Islet precursor cell (in vitro differentiated cells): ENCODE data around the gene ZMYND15.

Source experiments
- DNase-seq: peaks from one replicate; pipeline ENCODE4 v3.0.0-alpha.2; 2018

The ZMYND15 gene

DNA sequence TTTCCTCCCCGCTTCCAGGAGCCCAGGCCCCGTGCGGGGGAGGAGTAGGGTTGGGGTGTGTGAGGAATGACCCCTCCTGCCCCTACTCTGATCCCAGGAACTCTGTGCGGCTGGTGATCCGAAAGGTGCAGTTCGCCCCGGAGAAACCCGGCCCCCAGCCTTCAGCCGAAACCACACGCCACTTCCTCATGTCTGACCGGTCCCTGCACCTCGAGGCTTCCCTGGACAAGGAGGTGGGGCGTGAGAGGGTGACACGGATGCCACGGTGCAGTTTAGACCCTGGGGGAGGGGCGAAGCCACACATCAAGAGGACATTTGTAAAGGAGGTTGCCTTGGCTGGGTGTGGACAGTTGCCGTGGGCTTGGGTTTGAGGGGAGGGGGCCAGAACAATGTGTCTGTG is 21.8 kb upstream of the ZMYND15 start:
- no peak for DNase-seq

DNA sequence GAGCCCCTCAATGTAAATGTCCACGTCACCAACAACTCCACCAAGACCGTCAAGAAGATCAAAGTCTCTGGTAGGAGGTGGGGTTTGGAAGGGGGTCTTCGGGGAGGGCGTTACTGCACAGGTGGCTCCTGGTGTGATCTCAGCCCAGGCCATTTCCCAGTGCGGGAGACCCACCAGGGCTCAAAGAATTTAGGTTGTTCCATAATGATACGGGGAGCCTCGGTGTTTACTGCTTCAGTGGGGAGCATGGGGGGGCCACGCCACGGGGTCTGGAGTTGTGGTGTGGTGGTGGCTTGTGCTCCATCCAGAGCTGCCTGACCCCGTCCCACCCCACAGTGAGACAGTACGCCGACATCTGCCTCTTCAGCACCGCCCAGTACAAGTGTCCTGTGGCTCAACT is 21.4 kb upstream of the ZMYND15 start:
- no peak for DNase-seq

DNA sequence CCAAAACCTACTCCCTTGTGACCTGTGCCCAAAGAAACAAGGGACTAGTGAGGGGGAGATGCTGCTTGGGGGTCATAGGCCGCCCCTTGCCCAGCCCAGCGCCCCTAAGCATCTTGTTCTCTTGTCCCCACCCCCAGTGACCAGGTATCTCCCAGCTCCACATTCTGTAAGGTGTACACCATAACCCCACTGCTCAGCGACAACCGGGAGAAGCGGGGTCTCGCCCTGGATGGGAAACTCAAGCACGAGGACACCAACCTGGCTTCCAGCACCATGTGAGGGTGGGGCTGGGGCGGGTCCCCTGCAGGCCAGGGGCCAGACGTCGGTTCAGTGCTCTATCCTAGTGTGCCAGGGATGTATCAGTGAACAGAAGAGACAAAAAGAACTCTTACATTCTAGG is 20.5 kb upstream of the ZMYND15 start:
- no peak for DNase-seq

DNA sequence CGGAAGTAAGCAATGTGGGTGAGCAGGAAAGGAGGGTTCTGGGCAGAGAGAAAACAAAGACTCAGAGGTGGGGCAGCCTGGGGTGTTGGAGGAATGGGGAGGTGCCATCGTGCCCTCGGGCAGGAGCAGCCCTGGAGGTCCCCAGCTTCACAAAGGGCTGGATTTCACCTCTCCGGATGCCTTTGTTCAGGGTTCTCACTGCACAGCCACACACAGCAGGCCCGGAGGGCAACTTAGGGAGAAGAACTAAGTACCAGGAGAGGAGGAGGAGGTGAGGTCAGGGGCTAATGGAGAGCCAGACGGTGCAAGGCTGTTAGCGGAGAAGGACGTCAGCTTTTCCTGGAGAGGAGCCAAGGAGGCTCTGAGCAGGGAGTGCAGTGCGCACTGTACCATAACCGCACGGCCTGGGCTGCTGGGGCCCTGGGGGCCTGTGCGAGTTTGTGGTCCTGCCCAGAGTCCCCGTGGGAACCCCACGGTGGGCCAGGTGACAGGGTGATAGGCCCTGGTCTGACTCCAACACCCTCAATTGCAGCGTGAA is 19.9 kb upstream of the ZMYND15 start:
- DNase-seq = no peak

DNA sequence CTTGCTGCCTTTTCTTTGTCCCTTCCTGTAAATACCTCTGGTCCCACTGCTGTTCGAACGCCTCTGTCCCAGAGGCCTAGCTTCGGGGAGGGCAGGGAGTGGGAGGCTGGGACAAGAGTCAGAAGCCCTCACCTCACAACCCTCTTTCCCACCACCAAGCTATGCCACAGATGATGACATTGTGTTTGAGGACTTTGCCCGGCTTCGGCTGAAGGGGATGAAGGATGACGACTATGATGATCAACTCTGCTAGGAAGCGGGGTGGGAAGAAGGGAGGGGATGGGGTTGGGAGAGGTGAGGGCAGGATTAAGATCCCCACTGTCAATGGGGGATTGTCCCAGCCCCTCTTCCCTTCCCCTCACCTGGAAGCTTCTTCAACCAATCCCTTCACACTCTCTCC is 18.8 kb upstream of the ZMYND15 start:
- no peak for DNase-seq

DNA sequence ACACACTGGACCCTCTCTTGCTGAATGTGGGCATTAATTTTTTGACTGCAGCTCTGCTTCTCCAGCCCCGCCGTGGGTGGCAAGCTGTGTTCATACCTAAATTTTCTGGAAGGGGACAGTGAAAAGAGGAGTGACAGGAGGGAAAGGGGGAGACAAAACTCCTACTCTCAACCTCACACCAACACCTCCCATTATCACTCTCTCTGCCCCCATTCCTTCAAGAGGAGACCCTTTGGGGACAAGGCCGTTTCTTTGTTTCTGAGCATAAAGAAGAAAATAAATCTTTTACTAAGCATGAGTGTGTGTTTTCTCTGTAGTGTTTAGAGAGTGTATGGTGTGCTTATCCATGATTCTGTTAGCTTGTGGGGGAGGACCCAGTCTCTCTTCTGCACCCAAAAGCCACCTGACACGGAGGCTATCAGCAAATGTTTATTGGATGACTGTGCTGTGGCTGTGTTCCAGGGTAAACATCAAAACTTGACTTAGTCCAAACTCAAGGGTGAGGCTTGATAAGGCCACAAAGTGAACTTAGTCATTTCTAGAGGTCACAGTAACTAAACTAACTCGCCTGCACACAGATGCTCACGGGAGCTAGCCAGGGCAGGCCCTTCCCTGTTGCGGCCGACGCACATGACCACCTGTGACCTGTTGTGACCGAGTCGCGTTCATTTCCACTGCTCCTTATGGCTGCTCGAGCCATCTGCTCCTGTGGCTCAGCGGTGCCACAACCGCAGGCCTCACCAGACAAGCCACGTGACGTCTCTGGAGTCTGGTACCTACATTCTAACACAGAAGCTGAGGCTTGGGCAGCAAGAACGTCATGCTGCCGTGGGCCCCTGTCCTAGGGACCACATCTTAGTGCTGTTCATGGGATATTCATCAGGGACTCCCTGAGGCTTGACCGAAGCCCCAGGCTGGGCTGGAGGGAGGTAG is 18.2 kb upstream of the ZMYND15 start:
- DNase-seq = no peak

DNA sequence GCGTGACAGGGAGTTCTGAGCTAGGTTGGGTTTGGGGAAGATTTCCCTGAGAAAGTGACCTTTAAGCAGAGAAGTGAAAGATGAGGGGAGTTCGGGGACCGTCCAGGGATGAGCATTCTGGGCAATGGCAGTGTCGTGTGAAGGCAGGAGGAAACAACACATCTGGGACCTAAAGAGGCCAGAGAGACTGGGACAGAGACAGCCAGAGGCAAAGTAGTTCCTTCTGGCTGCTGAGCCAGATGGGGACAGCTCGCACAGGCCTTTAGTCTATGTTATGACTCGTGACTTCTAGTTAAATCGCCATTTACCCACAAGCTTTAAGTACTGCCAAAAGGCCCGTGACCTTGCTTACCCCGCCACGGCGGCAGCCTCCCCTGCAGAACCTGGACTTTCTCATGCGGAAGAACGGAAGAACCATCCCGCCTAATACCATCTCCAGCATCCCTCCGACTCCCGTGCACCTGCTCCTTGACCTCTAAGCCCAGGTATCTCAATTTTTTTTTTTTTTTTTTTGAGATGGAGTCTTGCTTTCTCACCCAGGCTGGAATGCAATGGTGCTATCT is 16.9 kb upstream of the ZMYND15 start:
- DNase-seq = no peak

DNA sequence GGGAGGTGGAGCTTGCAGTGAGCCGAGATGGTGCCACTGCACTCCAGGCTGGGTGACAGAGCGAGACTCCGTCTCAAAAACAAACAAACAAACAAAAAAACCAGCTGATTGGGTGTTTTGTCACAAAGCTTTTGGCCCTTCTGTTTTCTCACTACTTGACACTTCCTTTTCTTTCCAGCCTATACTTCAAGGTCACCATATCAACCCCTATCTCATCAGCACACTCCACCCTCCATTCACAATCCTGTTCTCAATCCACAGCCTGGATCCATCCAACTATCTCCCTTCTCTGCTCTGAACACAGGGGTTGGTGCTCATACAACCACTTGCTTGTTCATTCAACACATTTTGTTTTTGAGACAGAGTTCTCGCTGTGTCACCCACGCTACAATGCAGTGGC is 15.0 kb upstream of the ZMYND15 start:
- no peak for DNase-seq

DNA sequence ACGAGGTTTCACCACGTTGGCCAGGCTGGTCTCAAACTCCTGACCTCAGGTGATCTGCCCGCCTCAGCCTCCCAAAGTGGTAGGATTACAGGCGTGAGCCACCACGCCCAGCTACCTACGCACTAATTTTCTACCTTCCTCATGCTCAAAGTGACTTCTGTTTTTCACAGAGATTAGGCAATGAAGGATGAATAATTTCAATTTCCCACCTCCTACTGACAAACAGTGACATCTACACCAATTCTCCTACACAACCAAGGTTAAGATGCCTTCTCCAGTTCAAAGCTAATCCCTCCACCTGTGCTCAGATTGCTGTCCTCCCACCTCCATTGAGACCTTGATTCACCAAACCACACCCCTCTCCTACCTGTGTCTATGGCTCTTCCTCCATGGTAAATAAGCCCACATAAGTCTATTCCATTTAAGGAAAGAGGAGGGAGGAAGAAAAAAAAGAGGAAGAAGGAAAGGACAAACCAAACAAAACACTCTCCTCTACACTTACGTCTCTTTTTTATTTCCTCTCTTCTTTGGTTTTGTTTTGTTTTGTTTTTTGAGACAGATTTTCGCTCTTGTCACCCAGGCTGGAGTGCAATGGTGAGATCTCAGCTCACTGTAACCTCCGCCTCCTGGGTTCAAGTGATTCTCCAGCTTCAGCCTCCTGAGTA is 13.9 kb upstream of the ZMYND15 start:
- DNase-seq = no peak

DNA sequence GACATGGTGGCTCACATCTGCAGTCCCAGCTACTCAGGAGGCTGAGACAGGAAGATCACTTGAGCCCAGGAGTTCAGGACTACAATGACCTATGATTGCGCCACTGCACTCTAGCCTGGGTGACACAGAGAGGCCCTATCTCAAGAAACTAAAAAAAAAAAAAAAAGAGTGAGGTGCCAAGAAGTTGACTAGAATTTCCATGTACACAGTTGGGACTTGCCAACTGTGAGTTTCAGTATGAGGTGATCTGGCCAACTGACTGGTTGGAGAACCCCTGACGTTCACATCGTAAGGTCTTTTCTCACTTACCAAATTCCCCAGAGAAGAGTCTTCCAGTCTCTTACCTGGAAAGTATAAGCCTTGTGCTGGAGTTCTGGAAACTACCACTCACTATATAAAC is 11.5 kb upstream of the ZMYND15 start:
- no peak for DNase-seq

DNA sequence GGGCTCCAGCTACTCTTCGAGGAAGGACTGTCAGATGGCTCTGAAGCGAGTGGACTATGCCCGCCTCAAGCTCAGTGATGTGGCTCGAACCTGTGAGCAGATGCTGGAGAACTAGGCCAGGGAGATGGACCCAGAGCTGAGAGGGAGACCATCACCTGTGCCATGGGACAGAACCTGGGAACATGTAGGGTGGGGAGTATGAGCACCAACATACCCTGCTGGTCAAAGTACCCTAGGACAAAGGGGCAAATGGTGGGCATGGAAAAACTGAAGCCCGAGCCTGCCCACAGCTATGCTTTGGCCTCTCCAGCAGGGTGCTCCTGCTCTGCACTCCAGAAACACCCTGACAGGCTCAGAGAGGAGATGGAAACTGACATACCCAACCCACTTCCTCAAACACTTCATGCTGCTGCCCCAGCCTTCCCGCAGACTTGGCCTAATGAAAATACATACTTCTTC is 6.5 kb upstream of the ZMYND15 start:
- DNase-seq = no peak

DNA sequence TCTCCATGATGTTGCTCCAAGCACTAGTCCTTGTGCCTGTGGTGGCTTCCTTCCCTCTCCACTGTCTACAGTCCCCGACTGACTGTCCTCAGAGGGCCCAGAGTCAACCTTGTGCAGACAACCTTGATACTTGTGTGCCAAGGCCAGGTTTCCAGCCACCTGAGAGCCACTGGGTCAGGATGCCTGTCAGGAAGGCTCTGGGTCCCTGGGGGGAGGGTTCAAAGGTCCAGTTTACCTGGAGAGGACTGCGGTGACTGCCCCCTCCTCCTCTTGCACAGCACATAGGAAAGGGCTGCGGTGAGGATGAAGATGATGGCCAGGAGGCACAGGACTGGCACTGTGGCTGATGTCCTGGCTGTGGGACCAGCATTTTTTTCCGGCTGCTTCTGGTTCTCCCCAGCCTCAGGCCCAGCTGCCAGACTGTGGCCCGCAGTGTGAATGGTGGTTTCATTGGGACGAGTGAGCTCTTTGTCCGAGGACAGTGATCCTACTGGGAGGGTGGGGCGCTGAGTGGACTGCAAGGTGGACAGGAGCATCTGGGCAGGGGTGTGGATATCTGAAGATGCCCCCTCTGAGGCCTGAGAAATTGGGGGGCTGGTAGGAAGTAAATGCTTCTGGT is 4.7 kb upstream of the ZMYND15 start:
- DNase-seq = no peak

DNA sequence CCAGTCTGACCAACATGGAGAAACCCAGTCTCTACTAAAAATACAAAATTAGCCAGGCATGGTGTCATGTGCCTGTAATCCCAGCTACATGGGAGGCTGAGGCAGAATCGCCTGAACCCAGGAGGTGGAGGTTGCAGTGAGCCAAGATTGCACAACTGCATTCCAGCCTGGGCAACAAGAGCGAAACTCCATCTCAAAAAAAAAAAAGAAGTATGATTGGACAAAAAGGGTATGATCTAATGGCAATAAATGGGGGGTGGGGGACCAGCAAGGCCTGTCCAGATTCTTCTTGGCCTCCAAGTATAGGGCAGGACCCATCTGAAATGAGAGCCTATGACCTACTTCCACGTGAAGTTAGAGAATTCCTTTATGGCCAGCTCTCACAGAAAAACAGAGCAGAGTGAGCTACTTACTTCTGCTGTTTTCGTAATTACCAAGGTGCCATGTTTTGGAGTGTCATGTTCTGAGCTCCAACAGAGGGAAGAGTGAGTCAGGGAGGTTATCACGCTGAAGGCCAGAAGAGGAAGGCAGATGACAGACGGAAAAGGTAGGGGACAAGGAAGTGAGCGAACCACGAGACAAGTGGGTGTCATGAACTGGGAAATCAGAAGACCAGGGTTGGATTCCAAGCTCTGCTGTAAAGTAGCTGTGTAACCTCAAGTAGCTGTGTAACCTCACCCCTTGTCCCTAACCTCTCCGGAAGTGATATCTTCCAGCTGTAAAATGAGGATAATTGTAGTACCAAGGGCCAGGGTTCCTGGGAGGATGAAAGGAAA is 3.6 kb upstream of the ZMYND15 start:
- no peak for DNase-seq

DNA sequence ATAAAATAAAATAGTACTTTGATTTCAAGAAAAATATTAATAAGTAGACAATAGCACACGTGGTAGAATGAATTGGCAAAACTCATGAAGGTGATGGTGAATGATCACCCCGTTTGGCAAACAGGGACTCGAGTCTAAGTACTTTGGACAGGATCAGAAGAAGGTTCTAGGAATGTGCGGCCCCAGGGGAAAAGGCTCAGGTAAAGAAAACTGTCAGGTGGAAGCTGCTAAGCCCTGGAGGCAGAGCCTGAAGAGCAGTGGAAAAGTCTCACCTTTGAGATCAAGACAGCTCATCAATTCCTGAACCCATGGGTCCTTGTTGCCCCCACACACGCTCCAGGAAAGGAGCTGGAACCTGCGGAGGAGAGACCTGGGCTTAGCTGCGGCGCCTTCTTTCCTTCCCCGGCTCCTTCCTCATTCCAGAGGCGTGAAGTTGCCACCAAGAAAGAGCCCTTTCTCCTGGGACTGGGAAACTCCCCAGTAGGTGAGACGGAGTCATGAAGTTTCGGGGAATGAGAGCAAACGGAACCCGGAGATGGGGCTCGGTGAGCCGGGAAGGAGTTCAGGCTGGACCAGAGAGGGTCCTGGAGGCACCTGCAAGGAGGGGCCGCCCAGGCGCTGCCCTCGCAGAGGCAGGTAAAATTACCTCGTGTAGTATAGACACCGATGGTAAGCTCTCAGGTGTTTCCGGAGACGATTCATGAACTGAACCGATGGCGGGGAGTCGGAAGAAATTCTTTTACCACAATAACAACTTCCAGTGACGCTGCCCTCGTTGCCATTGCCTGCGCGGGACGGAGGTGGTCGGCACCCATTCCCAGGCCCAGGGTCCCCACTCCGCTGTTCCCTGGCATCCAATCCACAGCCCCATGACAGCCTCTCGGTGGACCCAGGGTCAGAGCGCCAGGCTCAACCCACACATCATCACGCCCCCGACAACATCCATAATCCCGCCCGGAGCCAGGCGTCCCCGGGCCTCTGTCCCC is 1.2 kb upstream of the ZMYND15 start:
- peak; percentile 60 for DNase-seq

DNA sequence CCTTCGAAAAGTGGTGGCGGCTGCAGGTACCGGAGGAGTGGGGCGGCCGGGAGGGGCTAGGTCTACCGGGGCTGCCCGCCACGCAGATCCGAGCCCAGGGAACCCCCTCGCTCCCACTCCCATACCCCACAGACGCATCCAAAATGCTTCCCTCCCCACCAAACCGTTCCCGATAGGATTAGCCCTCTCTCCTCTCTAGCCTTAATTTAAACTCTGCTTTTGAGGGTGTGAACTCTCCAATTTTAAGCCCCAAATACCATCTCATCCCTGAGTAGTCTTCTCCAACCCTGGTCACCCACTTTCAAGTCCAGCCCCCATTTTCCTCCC is 355 bp downstream of the ZMYND15 start:
- DNase-seq = no peak

DNA sequence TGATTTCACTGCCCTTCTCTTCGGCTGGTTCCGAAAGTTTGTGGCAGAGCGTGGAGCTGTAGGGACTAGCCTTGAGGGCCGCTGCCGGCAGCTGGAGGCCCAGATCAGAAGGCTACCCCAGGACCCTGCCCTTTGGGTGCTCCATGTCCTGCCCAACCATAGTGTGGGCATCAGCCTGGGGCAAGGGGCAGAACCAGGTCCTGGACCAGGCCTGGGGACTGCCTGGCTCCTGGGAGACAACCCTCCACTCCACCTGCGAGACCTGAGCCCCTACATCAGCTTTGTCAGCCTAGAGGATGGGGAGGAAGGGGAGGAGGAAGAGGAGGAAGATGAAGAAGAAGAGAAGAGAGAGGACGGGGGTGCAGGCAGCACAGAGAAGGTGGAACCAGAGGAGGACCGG is 951 bp downstream of the ZMYND15 start:
- no peak for DNase-seq

DNA sequence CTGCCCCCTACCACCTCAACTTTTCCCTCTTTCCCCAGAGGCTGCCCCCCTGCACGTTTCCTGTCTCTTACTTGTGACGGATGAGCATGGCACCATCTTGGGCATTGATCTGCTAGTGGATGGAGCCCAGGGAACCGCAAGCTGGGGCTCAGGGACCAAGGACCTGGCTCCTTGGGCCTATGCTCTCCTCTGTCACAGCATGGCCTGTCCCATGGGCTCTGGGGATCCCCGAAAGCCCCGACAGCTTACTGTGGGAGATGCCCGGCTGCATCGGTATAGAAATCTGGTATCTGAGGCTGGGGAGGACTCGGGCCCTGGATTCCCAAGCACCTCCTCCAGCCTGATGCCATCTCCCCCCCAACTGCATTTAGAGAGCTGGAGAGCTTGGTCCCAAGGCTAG is 1.9 kb downstream of the ZMYND15 start:
- no peak for DNase-seq

DNA sequence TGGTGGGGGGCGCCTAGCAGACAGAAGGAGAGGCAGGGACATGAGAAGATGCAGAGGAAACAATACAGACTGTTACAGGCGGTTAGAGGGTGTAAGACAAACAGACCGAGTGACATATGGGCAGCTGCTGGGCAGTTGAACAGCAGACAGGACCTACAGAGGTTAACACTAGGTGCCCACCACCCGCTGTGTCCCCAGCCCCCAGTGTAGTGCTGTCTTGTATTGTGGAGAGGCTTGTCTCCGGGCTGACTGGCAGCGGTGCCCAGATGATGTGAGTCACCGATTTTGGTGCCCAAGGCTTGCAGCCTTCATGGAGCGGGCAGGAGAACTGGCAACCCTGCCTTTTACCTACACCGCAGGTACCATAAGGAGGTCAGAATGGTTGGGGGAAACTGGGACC is 2.5 kb downstream of the ZMYND15 start:
- no peak for DNase-seq

DNA sequence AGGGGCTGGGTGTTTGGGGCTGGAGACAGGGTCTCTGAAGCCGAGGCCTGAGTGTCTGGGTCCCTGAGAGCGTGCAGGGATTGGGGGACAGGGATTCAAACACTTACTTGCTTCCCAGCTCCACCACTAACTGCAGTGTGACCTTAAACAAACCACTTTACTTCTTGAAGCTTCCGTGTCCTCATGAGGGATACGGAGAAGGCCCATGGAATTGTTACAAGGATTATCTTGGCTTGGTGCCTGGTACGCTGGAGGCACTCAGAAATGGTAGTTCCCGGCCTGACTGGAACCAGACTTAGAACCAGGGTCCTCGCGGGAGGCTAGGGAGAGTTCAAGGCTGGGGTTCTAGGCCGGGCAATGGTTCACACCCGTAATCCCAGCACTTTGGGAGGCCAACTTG is 3.0 kb downstream of the ZMYND15 start:
- no peak for DNase-seq

DNA sequence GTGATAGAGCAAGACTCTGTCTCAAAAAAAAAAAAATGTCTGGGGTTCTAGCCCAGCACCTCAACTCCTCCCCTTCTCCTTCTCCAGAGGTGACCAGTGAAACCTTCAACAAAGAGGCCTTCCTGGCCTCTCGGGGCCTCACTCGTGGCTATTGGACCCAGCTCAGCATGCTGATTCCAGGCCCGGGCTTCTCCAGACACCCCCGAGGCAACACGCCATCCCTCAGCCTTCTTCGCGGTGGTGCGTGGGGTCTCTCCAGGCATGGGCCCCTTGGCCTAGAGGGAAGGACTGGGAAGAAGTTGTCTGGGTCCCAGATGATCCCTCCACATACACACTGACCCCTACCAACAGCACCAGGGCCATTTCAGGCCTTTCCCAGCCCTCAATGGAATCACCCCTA is 3.6 kb downstream of the ZMYND15 start:
- no peak for DNase-seq

DNA sequence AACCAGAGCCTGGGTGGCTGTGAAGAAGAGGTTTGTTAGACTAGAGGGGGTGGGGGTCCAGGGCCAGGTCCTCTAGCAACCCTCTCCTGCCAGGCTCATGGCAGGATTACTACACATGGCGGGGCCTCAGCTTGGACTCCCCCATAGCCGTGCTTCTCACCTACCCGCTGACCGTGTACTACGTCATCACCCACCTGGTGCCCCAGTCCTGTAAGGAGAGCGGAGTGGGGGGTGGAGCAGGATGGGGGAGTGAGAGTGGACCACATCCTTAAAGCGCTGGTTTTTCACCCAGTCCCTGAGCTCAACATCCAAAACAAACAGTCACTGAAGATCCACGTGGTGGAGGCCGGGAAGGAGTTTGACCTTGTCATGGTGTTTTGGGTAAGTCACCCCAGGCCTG is 4.3 kb downstream of the ZMYND15 start:
- DNase-seq = no peak
